ENCODE data around the gene PREP.
"Not testable (repeated sequence)": the region's sequence is repeated elsewhere in the genome, so short reads cannot be mapped to it uniquely, and the experiment has no call there.

The PREP gene

GRCh38 chr6:105273589-105273988 is 129.3 kb downstream of the PREP start:
- DNase-seq (ENCODE audit: low read depth in 1 of 2, low spot score in 1 of 2), result no peak

- DNase-seq (ENCODE audit: low read depth in 1 of 2, low spot score in 1 of 2), result no peak
Measured at GRCh38 chr6:105272786-105273185, 130.1 kb downstream of the PREP start.

GRCh38 chr6:105270511-105270910 is 132.4 kb downstream of the PREP start:
- no peak for DNase-seq (ENCODE audit: low read depth in 1 of 2, low spot score in 1 of 2)

- DNase-seq (ENCODE audit: low read depth in 1 of 2, low spot score in 1 of 2), result no peak
Measured at GRCh38 chr6:105269390-105269789, 133.5 kb downstream of the PREP start.

GRCh38 chr6:105263685-105264610 is 138.9 kb downstream of the PREP start:
- DNase-seq (ENCODE audit: low read depth in 1 of 2, low spot score in 1 of 2), result no peak

- DNase-seq (ENCODE audit: low read depth in 1 of 2, low spot score in 1 of 2), result no peak
Measured at GRCh38 chr6:105259913-105260889, 142.7 kb downstream of the PREP start.

- no peak for DNase-seq (ENCODE audit: low read depth in 1 of 2, low spot score in 1 of 2)
Measured at GRCh38 chr6:105258816-105259215, 144.1 kb downstream of the PREP start.

- no peak for DNase-seq (ENCODE audit: low read depth in 1 of 2, low spot score in 1 of 2)
Measured at GRCh38 chr6:105257340-105257739, 145.5 kb downstream of the PREP start.

GRCh38 chr6:105256619-105257018 is 146.3 kb downstream of the PREP start:
- no peak for DNase-seq (ENCODE audit: low read depth in 1 of 2, low spot score in 1 of 2)

- no peak for DNase-seq (ENCODE audit: low read depth in 1 of 2, low spot score in 1 of 2)
Measured at GRCh38 chr6:105253787-105254186, 149.1 kb downstream of the PREP start.

- no peak for DNase-seq (ENCODE audit: low read depth in 1 of 2, low spot score in 1 of 2)
Measured at GRCh38 chr6:105251689-105252088, 151.2 kb downstream of the PREP start.

- no peak for DNase-seq (ENCODE audit: low read depth in 1 of 2, low spot score in 1 of 2)
Measured at GRCh38 chr6:105250533-105250932, 152.3 kb downstream of the PREP start.

- DNase-seq (ENCODE audit: low read depth in 1 of 2, low spot score in 1 of 2), result no peak
Measured at GRCh38 chr6:105243487-105243886, 159.4 kb downstream of the PREP start.

GRCh38 chr6:105235155-105235554 is 167.7 kb downstream of the PREP start:
- no peak for DNase-seq (ENCODE audit: low read depth in 1 of 2, low spot score in 1 of 2)

GRCh38 chr6:105231771-105232170 is 171.1 kb downstream of the PREP start:
- not testable (repeated sequence) for DNase-seq (ENCODE audit: low read depth in 1 of 2, low spot score in 1 of 2)

Data from activated T-helper 1 cell treated with anti-CD3 and anti-CD28 coated beads, Interleukin-2, amount 50 U/mL, for 16 hours (primary cell).